Astrocyte (in vitro differentiated cells and primary cell): ENCODE data around the gene ITGA3. TPM values are rescaled to one million over a fixed set of nuclear protein-coding genes. Genes with fewer than 3 reads are reported as not detected.

Experiments used
- DNase-seq: peaks from one replicate; pipeline ENCODE4 v3.0.0-alpha.2; 2010; ENCODE audit warnings: low read depth
- FAIRE-seq: peaks from 2 replicates; lab custom pipeline; 2011; peaks lifted over from hg19 to GRCh38; lab: Jason Lieb, UNC
- H2AFZ ChIP-seq: 2 replicates; pipeline ENCODE4 v1.6.0; 2012; ENCODE audit warnings: low read depth, low read length, inconsistent platforms
- H3K27ac ChIP-seq: 2 replicates; pipeline ENCODE4 v1.5.1; 2011; ENCODE audit warnings: low read depth, low read length, inconsistent platforms
- H3K27me3 ChIP-seq: 2 replicates; pipeline ENCODE4 v1.6.0; 2011; ENCODE audit warnings: low read length, inconsistent platforms; ENCODE audit not compliant: insufficient read depth
- H3K36me3 ChIP-seq: 2 replicates; pipeline ENCODE4 v1.5.1; 2011; ENCODE audit warnings: low read length, inconsistent platforms; ENCODE audit not compliant: insufficient read depth
- H3K4me1 ChIP-seq: 2 replicates; pipeline ENCODE4 v1.5.1; 2011; ENCODE audit warnings: low read length, inconsistent platforms; ENCODE audit not compliant: insufficient read depth
- H3K4me2 ChIP-seq: 2 replicates; pipeline ENCODE4 v1.6.0; 2012; ENCODE audit warnings: low read length, inconsistent platforms
- H3K4me3 ChIP-seq: 2 replicates; pipeline ENCODE4 v1.5.1; 2011; ENCODE audit warnings: low read depth, mild to moderate bottlenecking, low read length, inconsistent platforms; ENCODE audit not compliant: insufficient read depth
- H3K79me2 ChIP-seq: 2 replicates; pipeline ENCODE4 v1.6.0; 2012; ENCODE audit warnings: mild to moderate bottlenecking, low read length, inconsistent platforms; ENCODE audit not compliant: insufficient read depth
- H3K9ac ChIP-seq: 2 replicates; pipeline ENCODE4 v1.6.0; 2012; ENCODE audit warnings: mild to moderate bottlenecking, low read length, inconsistent platforms
- H3K9me3 ChIP-seq: 2 replicates; pipeline ENCODE4 v1.5.1; 2012; ENCODE audit warnings: low read depth, mild to moderate bottlenecking, low read length, inconsistent platforms; ENCODE audit not compliant: insufficient read depth
- H4K20me1 ChIP-seq: 2 replicates; pipeline ENCODE4 v1.6.0; 2012; ENCODE audit warnings: low read length, inconsistent platforms; ENCODE audit not compliant: insufficient read depth
- H3K27ac Mint-ChIP-seq: one replicate; pipeline ENCODE4 v1.8.0; 2021; ENCODE audit warnings: mild to moderate bottlenecking, mixed read lengths; ENCODE audit not compliant: unreplicated experiment
- H3K27me3 Mint-ChIP-seq: one replicate; pipeline ENCODE4 v1.8.0; 2021; ENCODE audit warnings: low read depth, mixed read lengths; ENCODE audit not compliant: unreplicated experiment
- H3K36me3 Mint-ChIP-seq: one replicate; pipeline ENCODE4 v1.8.0; 2021; ENCODE audit warnings: low read depth, mixed read lengths; ENCODE audit not compliant: unreplicated experiment
- H3K4me1 Mint-ChIP-seq: one replicate; pipeline ENCODE4 v1.8.0; 2021; ENCODE audit warnings: low read depth, mixed read lengths; ENCODE audit not compliant: unreplicated experiment
- H3K4me3 Mint-ChIP-seq: one replicate; pipeline ENCODE4 v1.8.0; 2021; ENCODE audit warnings: mild to moderate bottlenecking, moderate library complexity, mixed read lengths; ENCODE audit not compliant: unreplicated experiment
- H3K9me3 Mint-ChIP-seq: one replicate; pipeline ENCODE4 v1.8.0; 2021; ENCODE audit warnings: mild to moderate bottlenecking, mixed read lengths; ENCODE audit not compliant: unreplicated experiment
- EZH2 ChIP-seq: IDR thresholded peaks from 2 replicates; pipeline ENCODE4 v1.6.1; 2012; ENCODE audit warnings: mild to moderate bottlenecking, low read length, inconsistent platforms; ENCODE audit not compliant: insufficient read depth
- total RNA-seq: library from RNA; stranded (reverse); gene quantifications from 2 replicates; pipeline ENCODE4 v1.2.1, GENCODE V29; 2021
- TF ChIP-seq, protein P1 (sequence below): IDR thresholded peaks from 2 replicates; pipeline ENCODE4 v1.5.1; 2011; ENCODE audit warnings: low read depth, mild to moderate bottlenecking, inconsistent platforms, low read length, moderate library complexity; ENCODE audit not compliant: insufficient read depth

The ITGA3 gene
- total RNA-seq, 1 donor from 2014 or later: 319 TPM

DNA sequence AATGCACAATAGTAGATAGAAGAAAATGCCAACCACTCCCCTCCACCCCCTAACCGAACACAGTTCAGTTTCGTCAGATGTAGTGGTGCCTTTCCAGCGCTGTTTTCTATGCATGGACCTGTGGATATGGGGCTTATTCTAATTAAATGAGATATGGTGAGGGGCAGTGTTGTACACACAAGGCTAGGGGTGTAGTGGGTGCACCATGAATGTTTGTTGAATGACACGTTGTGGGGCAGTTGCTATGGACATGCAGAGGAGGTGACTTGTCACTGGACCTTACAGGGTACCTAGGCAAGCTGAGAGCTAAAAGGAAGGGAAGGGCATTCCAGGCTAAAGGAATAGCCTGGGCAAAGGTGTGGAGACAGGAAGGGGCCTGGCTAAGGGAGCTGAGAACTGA, 42.7 kb downstream of the ITGA3 start:
- TF ChIP-seq EZH2: no peak
- TF ChIP-seq, protein P1, sequence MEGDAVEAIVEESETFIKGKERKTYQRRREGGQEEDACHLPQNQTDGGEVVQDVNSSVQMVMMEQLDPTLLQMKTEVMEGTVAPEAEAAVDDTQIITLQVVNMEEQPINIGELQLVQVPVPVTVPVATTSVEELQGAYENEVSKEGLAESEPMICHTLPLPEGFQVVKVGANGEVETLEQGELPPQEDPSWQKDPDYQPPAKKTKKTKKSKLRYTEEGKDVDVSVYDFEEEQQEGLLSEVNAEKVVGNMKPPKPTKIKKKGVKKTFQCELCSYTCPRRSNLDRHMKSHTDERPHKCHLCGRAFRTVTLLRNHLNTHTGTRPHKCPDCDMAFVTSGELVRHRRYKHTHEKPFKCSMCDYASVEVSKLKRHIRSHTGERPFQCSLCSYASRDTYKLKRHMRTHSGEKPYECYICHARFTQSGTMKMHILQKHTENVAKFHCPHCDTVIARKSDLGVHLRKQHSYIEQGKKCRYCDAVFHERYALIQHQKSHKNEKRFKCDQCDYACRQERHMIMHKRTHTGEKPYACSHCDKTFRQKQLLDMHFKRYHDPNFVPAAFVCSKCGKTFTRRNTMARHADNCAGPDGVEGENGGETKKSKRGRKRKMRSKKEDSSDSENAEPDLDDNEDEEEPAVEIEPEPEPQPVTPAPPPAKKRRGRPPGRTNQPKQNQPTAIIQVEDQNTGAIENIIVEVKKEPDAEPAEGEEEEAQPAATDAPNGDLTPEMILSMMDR: no peak
- H3K27ac ChIP-seq: no peak overlapping the region
- peaks cover 3% of the 10 kb centered on the region for H3K27me3 Mint-ChIP-seq
- no peak overlapping the region for H3K4me2 ChIP-seq
- H3K27me3 ChIP-seq: no peaks in the 10 kb centered on the region
- H4K20me1 ChIP-seq: peaks cover 33% of the 10 kb centered on the region
- H3K4me1 ChIP-seq: peaks cover 29% of the 10 kb centered on the region
- H3K4me3 Mint-ChIP-seq: peak overlapping the region; percentile 56
- peaks cover 8% of the 10 kb centered on the region for H3K36me3 Mint-ChIP-seq
- H3K9ac ChIP-seq: no peak overlapping the region
- no peak overlapping the region for H3K27ac Mint-ChIP-seq
- DNase-seq: no peak
- H3K9me3 Mint-ChIP-seq: no peaks in the 10 kb centered on the region
- no peaks in the 10 kb centered on the region for H3K9me3 ChIP-seq
- peaks cover 21% of the 10 kb centered on the region for H3K4me1 Mint-ChIP-seq
- peaks cover 5% of the 10 kb centered on the region for H3K79me2 ChIP-seq
- FAIRE-seq: no peak
- H3K36me3 ChIP-seq: no peaks in the 10 kb centered on the region
- H3K4me3 ChIP-seq: no peak overlapping the region
- H2AFZ ChIP-seq: no peak overlapping the region

DNA sequence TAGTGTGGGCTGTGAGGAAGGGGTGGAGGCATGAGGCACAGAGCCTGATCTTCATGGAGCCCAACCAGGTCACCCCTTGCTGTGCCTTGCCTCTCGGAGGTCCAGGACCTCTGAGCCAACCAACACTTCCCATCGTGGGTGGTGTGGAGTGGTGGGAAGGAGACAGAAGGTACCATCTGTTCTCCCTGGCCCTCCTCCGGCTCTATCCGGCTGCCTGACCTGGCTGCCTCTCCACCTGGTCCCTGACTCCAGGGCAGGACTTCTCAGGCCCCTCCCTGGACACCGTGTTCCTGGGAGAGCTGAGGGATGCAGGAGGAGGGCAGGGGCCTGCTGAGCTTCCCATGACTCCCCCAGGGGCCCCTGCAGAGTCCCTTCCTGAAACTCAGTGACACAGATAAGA, 43.1 kb downstream of the ITGA3 start:
- Histone ChIP-seq H3K27me3 (no peaks in the 10 kb centered on the region), H3K9ac (no peak overlapping the region), H3K9me3 (no peaks in the 10 kb centered on the region), H3K79me2 (peaks cover 5% of the 10 kb centered on the region), H3K4me1 (peaks cover 28% of the 10 kb centered on the region), H2AFZ (no peak overlapping the region), H3K4me2 (no peak overlapping the region), H3K4me3 (no peak overlapping the region), H3K36me3 (no peaks in the 10 kb centered on the region), H4K20me1 (peaks cover 36% of the 10 kb centered on the region), H3K27ac (no peak overlapping the region)
- Mint-ChIP-seq H3K4me1 (peaks cover 21% of the 10 kb centered on the region), H3K4me3 (no peak overlapping the region), H3K27me3 (peaks cover 3% of the 10 kb centered on the region), H3K27ac (no peak overlapping the region), H3K36me3 (peaks cover 8% of the 10 kb centered on the region), H3K9me3 (no peaks in the 10 kb centered on the region)
- TF ChIP-seq, protein P1: no peak
- no peak for TF ChIP-seq EZH2
- DNase-seq (no peak), FAIRE-seq (no peak)

DNA sequence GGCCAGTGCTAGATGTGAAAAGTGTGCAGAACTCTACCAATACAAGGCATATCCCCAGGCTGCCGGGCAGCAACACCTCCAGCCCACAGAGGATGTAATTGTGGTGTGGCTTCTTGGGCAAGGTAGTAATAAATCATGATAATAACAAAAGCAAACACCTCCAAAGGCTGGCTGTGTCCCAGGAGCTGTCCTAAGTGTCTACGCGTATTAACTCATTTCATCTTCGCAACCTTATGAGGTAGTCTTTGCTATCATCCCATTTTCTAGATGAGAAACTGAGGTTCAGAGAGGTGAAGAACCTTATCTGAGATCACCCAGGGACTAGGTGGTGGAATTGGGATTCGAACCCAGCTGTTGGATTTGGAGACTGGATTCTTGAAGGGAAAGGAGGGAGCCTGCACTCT, 44.6 kb downstream of the ITGA3 start:
- TF ChIP-seq, protein P1: no peak
- TF ChIP-seq EZH2: no peak
- H3K9me3 ChIP-seq: no peaks in the 10 kb centered on the region
- Mint-ChIP-seq H3K4me3 (peak overlapping the region; percentile 6), H3K9me3 (no peaks in the 10 kb centered on the region), H3K4me1 (peaks cover 14% of the 10 kb centered on the region), H3K27me3 (peaks cover 3% of the 10 kb centered on the region), H3K27ac (peak overlapping the region; percentile 47), H3K36me3 (peaks cover 9% of the 10 kb centered on the region)
- no peaks in the 10 kb centered on the region for H3K36me3 ChIP-seq
- peaks cover 19% of the 10 kb centered on the region for H3K4me1 ChIP-seq
- H3K4me2 ChIP-seq: no peak overlapping the region
- no peaks in the 10 kb centered on the region for H3K27me3 ChIP-seq
- H2AFZ ChIP-seq: no peak overlapping the region
- peaks cover 5% of the 10 kb centered on the region for H3K79me2 ChIP-seq
- no peak overlapping the region for H3K27ac ChIP-seq
- FAIRE-seq: no peak
- H3K4me3 ChIP-seq: no peak overlapping the region
- no peak for DNase-seq
- H3K9ac ChIP-seq: no peak overlapping the region
- peaks cover 36% of the 10 kb centered on the region for H4K20me1 ChIP-seq
